GM12892 (cell line): ENCODE measurements around the gene CDC14B.

Source experiments
- POLR2A ChIP-seq: IDR thresholded peaks from 2 replicates; pipeline ENCODE4 v1.6.1; 2011; ENCODE audit warnings: low read depth, low read length, control low read depth
- POLR2AphosphoS5 ChIP-seq: IDR thresholded peaks from 2 replicates; pipeline ENCODE4 v1.6.1; 2011; ENCODE audit warnings: low read depth, low read length, control low read depth

DNA sequence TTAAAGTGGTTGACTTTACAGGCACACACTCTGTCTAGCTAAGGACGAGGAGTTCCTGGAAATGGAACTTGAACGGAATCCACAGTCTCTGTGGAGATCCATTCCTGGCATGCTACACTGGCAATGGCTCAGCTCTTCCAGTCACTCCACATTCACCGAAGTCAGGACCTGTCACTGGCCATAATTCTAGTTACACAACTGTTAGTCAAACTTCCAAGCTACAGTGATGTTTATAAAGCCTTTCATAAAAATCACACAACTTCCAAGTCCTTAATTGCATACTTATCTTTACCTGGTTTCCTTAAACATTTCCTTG, 15.7 kb downstream of the CDC14B start:
- TF ChIP-seq POLR2AphosphoS5 (no peak), POLR2A (no peak)
